ENCODE results near the gene OR2M3.
"Not testable (repeated sequence)": the region's sequence is repeated elsewhere in the genome, so short reads cannot be mapped to it uniquely, and the experiment has no call there.

OR2M3 gene

GRCh38 chr1:248196965-248197364 is at the start of gene OR2M3:
Gene OR2M3 (plus strand): TSS chr1:248197265. CDS start chr1:248203068, 5,803 bp downstream.
- DNase-seq = no peak

GRCh38 chr1:248152056-248152827 is 44.8 kb upstream of the OR2M3 start:
- no peak for DNase-seq

GRCh38 chr1:248155927-248156326 is 41.1 kb upstream of the OR2M3 start:
- no peak for DNase-seq

- no peak for DNase-seq
Observed at GRCh38 chr1:248158758-248159157, 38.3 kb upstream of the OR2M3 start.

GRCh38 chr1:248164031-248164430 is 33.0 kb upstream of the OR2M3 start:
- DNase-seq = no peak

GRCh38 chr1:248165186-248165585 is 31.9 kb upstream of the OR2M3 start:
- DNase-seq = no peak

- DNase-seq = no peak
Observed at GRCh38 chr1:248174521-248174920, 22.5 kb upstream of the OR2M3 start, which contains the start of gene OR2M2. Gene OR2M2 (plus strand): TSS chr1:248174821. CDS start chr1:248179986, 5,165 bp downstream.

- no peak for DNase-seq
Observed at GRCh38 chr1:248183996-248184395, 13.1 kb upstream of the OR2M3 start.

GRCh38 chr1:248187363-248187762 is 9.7 kb upstream of the OR2M3 start:
- DNase-seq = no peak

GRCh38 chr1:248189026-248189425 is 8.0 kb upstream of the OR2M3 start:
- DNase-seq = no peak

- no peak for DNase-seq
Observed at GRCh38 chr1:248194117-248194516, 2.9 kb upstream of the OR2M3 start.

GRCh38 chr1:248215880-248216279 is 18.8 kb downstream of the OR2M3 start:
- DNase-seq = no peak

GRCh38 chr1:248225537-248225936 is 28.5 kb downstream of the OR2M3 start:
- no peak for DNase-seq

- DNase-seq = no peak
Observed at GRCh38 chr1:248229360-248229908, 32.4 kb downstream of the OR2M3 start.

GRCh38 chr1:248231117-248231516 is 34.1 kb downstream of the OR2M3 start, which contains the start of gene OR2M4:
Gene OR2M4 (plus strand): TSS chr1:248231417. CDS start chr1:248238929, 7,512 bp downstream.
- DNase-seq = no peak

- DNase-seq = no peak
Observed at GRCh38 chr1:248239478-248239877, 42.4 kb downstream of the OR2M3 start.

GRCh38 chr1:248243204-248243603 is 46.1 kb downstream of the OR2M3 start:
- no peak for DNase-seq

GRCh38 chr1:248259309-248259708 is 62.2 kb downstream of the OR2M3 start:
- not testable (repeated sequence) for DNase-seq
